IPS DF 4.7 (cell line): ENCODE measurements around the gene CAPRIN1.

ENCODE experiments used
- DNase-seq: peaks from one replicate; pipeline ENCODE4 v3.0.0-alpha.2; 2013; ENCODE audit warnings: low spot score; ENCODE audit errors: extremely low read depth

Gene CAPRIN1

DNA sequence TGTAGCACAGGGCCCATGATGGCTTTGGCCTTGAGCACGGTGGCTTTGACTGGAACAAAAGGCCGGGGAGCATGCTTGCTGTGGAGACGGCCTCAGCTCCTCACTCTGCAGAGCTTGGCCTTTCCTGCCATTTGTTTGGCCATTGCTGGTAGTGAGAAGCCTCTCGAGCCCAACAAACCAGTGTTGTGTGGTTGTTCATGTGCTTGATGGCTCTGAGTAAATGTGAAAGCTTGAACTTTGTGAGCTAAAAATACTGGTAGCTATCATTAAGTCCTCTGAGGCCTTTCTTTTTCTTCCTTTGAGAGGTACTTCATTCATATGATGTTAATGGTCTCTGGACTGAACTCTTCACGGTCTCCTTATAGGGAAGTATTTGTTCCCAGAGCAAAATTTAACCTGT is 93.5 kb downstream of the CAPRIN1 start:
- no peak for DNase-seq

DNA sequence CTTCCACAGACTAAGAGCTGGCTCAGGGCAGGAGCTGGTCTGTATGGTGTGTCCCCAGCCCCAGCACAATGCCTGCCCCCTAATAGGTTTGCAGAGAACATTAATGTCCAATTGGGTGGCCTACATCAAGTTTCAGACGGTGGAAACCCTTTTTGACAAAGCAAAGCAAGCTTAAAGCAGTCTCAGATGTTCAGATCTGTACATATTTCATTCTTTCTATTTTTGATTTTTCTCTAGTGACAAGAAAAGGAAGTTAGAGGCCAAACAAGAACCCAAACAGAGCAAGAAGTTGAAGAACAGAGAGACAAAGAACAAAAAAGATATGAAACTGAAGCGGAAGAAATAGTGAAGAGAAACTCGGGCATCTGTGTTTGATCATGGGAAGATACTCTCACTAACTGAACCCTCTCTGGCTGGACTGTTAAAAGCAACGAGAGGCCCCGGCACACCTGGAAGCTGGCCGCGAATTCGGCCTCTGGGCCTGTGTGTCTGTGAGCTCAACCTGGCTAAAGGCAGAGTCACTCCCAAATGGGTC is 94.4 kb downstream of the CAPRIN1 start:
- no peak for DNase-seq

DNA sequence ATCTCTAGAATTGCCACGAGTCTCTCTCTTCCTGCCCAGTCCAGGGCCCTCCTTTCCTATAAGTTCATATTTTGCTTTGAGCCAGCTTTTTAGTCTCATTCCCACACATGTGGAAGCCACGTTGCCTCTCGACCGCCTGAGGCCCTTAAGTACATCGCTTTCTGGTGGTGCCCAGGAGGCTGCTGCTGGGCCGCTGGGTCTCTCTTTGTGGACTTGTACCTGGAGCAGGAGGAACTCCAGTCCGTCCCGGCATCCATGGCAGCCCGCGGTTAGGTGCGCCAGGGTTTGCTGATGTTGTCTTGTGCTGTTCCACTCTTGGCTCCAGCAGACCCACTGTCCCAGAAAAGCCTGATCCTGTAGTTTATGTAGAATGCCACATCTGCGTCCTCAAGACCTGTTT is 94.9 kb downstream of the CAPRIN1 start:
- no peak for DNase-seq

DNA sequence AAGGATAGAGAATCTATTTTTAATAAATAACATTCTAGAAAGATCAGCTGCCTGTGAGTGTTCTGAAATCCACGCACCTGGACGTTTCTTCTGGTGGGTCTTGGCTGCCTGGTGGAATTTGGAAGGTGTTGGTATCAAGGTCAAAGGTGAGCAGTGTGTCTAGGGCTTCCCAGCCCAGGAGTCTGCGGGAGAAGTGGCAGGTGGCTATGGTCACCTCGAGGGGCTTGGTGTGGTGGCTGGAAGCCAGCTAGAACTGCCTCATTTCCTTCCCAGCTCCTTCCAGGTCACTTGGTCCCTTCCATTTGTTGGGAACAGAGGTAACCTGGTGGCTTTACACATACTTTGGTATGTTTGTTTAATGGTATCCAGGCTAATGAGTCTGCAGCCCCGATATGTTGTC is 95.3 kb downstream of the CAPRIN1 start:
- DNase-seq: no peak

DNA sequence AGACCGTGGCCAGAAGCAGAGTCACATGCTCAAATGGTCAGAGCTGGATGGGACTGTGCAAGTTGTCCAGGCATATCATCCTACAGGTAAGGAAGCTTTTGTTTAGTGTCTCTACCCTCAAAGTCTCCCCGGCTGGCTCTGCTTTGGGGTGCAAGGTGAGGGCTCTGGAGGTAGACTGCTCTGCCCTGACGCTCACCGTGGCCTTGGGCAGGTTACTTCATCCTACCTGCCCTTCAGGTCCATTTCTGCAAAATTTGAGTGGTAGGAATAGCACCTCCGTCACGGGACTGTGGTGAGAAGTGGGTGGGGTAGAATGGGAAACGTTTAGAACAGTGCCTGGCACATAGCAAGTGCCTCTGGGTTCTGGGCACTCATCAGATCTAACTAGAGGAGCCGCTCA is 96.0 kb downstream of the CAPRIN1 start:
- DNase-seq: no peak

DNA sequence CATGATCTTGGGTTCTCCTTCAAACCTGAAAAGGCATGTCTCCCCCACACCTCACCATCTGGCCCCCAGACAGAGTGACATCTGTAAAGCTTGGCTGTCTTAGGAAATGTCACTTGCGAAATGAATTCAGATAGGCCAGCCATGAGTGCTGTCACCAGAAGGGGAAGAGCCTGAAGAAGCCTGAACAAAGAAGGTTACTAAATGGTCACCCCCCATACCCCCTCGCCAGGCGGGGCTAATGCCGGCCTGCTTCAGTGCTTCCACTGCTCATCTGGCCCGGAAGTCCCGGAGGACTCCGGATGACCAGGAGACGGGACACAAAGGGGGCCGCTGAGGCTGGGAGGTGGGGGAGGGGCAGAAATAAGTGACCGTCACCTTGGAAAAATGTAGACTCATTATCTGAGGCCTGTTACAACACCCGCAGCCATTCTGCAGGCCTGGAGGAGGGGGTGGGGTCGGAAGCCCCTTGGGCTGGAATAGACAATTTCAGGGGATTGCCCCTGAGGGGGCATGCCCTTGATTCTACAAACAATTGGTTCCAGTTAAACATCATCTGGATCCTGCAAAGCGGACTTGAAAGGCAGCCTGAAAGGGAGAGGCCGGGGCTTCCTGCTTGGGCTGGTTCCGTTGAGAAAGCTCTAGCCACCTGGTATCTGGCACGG is 97.1 kb downstream of the CAPRIN1 start:
- no peak for DNase-seq

DNA sequence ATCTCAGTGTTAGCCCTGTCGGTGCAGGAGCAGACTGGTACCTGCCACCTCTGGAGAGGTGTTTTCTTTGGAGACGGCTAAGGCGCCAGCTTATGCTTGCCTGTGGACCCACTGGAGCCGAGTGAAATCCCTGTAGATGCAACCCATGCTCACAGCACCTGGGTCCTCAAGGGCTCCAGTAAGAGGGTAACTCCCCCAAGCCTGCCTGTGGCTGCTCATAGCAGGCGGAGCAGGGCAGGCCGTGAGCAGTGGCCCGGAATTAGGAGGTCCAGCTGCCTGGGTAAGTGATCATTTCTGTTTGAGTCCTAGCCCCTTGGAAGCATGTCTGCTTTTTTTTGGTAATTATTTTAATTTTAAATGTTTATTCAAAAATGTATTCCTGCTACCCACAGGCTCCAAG is 97.7 kb downstream of the CAPRIN1 start:
- DNase-seq: no peak

DNA sequence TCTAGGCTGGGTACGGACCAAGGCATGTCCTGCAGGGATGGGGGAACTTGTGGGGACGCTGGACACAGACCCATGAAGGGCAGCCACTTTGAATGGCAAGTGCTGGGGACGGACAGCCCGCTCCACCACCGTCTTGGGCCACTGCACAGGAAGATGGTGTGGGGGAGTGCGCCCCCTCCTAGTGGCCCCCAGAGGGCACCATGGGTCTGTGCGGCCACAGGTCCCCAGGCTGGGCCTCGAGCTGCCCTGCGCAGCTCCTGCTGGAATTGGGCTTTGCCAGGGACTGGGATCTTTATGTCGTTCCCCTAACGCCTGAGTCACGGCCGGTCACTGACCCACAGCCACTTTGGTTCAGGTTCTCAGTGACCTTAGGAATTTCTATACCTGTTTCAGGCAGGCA is 98.3 kb downstream of the CAPRIN1 start:
- DNase-seq: no peak

DNA sequence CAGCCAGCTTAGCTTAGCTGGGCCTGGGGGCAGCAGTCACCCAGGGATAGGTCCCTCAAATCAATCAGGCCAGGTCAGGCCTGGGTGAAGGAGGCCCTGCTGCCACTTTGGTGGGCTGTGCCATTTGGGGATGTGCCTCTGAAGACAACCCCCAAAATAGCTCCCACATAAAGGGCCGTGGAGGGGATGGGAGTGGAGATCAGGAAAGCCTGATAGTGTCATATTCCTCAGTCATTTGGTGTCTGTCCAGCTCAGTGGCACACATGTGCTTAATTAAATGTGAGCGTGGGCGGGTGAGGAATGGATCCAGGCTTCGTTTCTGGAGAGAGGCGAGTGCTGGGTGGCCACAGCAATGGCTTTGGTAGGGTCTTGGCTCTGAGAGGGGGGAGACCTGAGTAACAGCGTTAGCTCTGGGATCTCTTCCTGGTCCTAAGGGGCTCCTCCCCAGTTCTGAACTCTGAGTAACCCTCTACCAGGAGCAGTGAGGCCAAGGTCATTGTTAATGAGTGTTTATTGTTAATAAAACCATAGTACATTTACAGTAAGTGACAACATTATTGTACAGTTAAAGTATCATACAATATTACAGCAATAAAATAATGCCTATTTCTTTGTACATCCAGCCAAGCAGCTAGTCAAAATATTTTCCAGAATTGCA is 99.1 kb downstream of the CAPRIN1 start:
- DNase-seq: no peak
